ENCODE results near the gene TNNI3K.

TNNI3K gene

GRCh38 chr1:74235153-74235552 is at the start of gene TNNI3K:
Gene TNNI3K (plus strand): TSS chr1:74235387. CDS start chr1:74235452, 65 bp downstream.
- DNase-seq (ENCODE audit: low read depth, low spot score): no peak
- TF ChIP-seq CTCF (IDR thresholded peaks at IDR 0.05; ENCODE audit: insufficient read depth, low read length, missing control alignments): no peak
- H3K4me3 ChIP-seq (ENCODE audit: low read depth, low read length): no peak within 1 kb of the TSS
- CTCF ChIA-PET: no interaction called here
- POLR2A ChIA-PET: no interaction called here

- ChIA-PET CTCF (interaction anchor here (1.1 kb wide), 1 partner anchor 11 kb away, joined by 3 read pairs; no protein-coding TSS in a partner anchor), POLR2A (interaction anchor here (0.6 kb wide), 1 partner anchor 13 kb away, joined by 3 read pairs; no protein-coding TSS in a partner anchor)
- peak; percentile 16 for DNase-seq (ENCODE audit: low read depth, low spot score)
- no peak overlapping the region for H3K4me3 ChIP-seq (ENCODE audit: low read depth, low read length)
- TF ChIP-seq CTCF (IDR thresholded peaks at IDR 0.05; ENCODE audit: insufficient read depth, low read length, missing control alignments): no peak
Measured at GRCh38 chr1:74193908-74194307, 41.3 kb upstream of the TNNI3K start.

- no peak for DNase-seq (ENCODE audit: low read depth, low spot score)
- CTCF ChIA-PET: interaction anchor here (1.1 kb wide), 1 partner anchor 9 kb away, joined by 3 read pairs; no protein-coding TSS in a partner anchor
- no peak for TF ChIP-seq CTCF (IDR thresholded peaks at IDR 0.05; ENCODE audit: insufficient read depth, low read length, missing control alignments)
Measured at GRCh38 chr1:74195339-74195738, 39.8 kb upstream of the TNNI3K start.

GRCh38 chr1:74197255-74197654 is 37.9 kb upstream of the TNNI3K start:
- CTCF ChIA-PET: no interaction called here
- H3K4me3 ChIP-seq (ENCODE audit: low read depth, low read length): peak overlapping the region; percentile 88
- POLR2A ChIA-PET: no interaction called here
- no peak for TF ChIP-seq CTCF (IDR thresholded peaks at IDR 0.05; ENCODE audit: insufficient read depth, low read length, missing control alignments)
- no peak for DNase-seq (ENCODE audit: low read depth, low spot score)

More at GRCh38 chr1:74195339-74195738, 39.8 kb upstream of the TNNI3K start:
- H3K4me3 ChIP-seq (ENCODE audit: low read depth, low read length): no peak overlapping the region
- POLR2A ChIA-PET: no interaction called here

- ChIA-PET POLR2A (no interaction called here), CTCF (interaction anchor here (1.1 kb wide), 1 partner anchor 12 kb away, joined by 3 read pairs; no protein-coding TSS in a partner anchor)
- peak; percentile 65 for DNase-seq (ENCODE audit: low read depth, low spot score)
- TF ChIP-seq CTCF (IDR thresholded peaks at IDR 0.05; ENCODE audit: insufficient read depth, low read length, missing control alignments): no peak
- peak within 1 kb of the TSS; percentile 88 for H3K4me3 ChIP-seq (ENCODE audit: low read depth, low read length)
Measured at GRCh38 chr1:74197657-74198552, 37.3 kb upstream of the TNNI3K start, which contains the start of the genes FPGT and LRRIQ3. Gene FPGT (plus strand): TSS chr1:74198242. CDS start chr1:74198279, 37 bp downstream. Gene LRRIQ3 (minus strand): TSS chr1:74198176. CDS start chr1:74183684, 14,492 bp downstream.

- no peak for TF ChIP-seq CTCF (IDR thresholded peaks at IDR 0.05; ENCODE audit: insufficient read depth, low read length, missing control alignments)
- DNase-seq (ENCODE audit: low read depth, low spot score): no peak
- CTCF ChIA-PET: no interaction called here
- POLR2A ChIA-PET: no interaction called here
- no peak overlapping the region for H3K4me3 ChIP-seq (ENCODE audit: low read depth, low read length)
Measured at GRCh38 chr1:74199504-74199903, 35.7 kb upstream of the TNNI3K start.

All from AG04449 (cell line).